K562 (cell line): ENCODE measurements around the gene S100A10. TPM values are rescaled to one million over a fixed set of nuclear protein-coding genes. Genes with fewer than 3 reads are reported as not detected.

Source experiments
- AFF1 ChIP-seq, 2 experiments: fragments of 450-650 bp; IDR thresholded peaks; 2 replicates each; pipeline ENCODE4 v1.6.1; 2018; ENCODE audit warnings: mild to moderate bottlenecking in 2 of 2, low read depth in 1 of 2; ENCODE audit not compliant: partially characterized antibody in 2 of 2
- CEBPZ ChIP-seq: fragments of 150-350 bp; IDR thresholded peaks from 2 replicates; pipeline ENCODE4 v1.6.1; 2014; ENCODE audit warnings: low read depth, mild to moderate bottlenecking, low read length, borderline replicate concordance
- E2F1 ChIP-seq: sonication (generic); formaldehyde crosslinking; IDR thresholded peaks from 2 replicates; pipeline ENCODE4 v1.8.1; 2023; ENCODE audit warnings: mild to moderate bottlenecking, missing genetic modification reagents, moderate library complexity
- ESRRA ChIP-seq: fragments of 450-650 bp; IDR thresholded peaks from 2 replicates; pipeline ENCODE4 v1.6.1; 2014; ENCODE audit warnings: low read depth, mild to moderate bottlenecking, moderate library complexity, borderline replicate concordance
- GTF2E2 ChIP-seq: fragments of 200-800 bp; sonication (Bioruptor generic); IDR thresholded peaks from 2 replicates; pipeline ENCODE4 v1.6.1; 2016; ENCODE audit warnings: missing genetic modification characterization, missing compliant biosample characterization
- KLF1 ChIP-seq: fragments of 450-650 bp; IDR thresholded peaks from 2 replicates; pipeline ENCODE4 v1.6.1; 2016; ENCODE audit warnings: missing genetic modification characterization, missing compliant biosample characterization
- MED1 ChIP-seq: sonication (generic); formaldehyde crosslinking; IDR thresholded peaks from 2 replicates; pipeline ENCODE4 v1.8.1; 2023; ENCODE audit warnings: missing genetic modification reagents, borderline replicate concordance
- NCOR1 ChIP-seq: fragments of 450-650 bp; IDR thresholded peaks from 2 replicates; pipeline ENCODE4 v1.6.1; 2016; ENCODE audit warnings: mild to moderate bottlenecking, moderate library complexity
- RBM25 ChIP-seq: fragments of 200-400 bp; formaldehyde crosslinking; IDR thresholded peaks from 2 replicates; pipeline ENCODE4 v1.6.1; 2018; ENCODE audit warnings: low read length, low read depth, moderate library complexity; ENCODE audit not compliant: severe bottlenecking
- SIN3A ChIP-seq, 2 experiments: fragments of 150-350 bp in 1 of 2; IDR thresholded peaks; 2 replicates each; pipeline ENCODE4 v1.6.1; 2011 to 2016; ENCODE audit warnings: borderline replicate concordance in 2 of 2, low read depth in 2 of 2, low read length in 2 of 2, mild to moderate bottlenecking in 2 of 2, moderate library complexity in 2 of 2; ENCODE audit not compliant: control insufficient read depth in 1 of 2
- STAT5B ChIP-seq: fragments of 250-450 bp; sonication (Bioruptor Pico); IDR thresholded peaks from 2 replicates; pipeline ENCODE4 v1.8.0; 2021; ENCODE audit warnings: mild to moderate bottlenecking, inconsistent platforms
- THRAP3 ChIP-seq: fragments of 450-650 bp; IDR thresholded peaks from 2 replicates; pipeline ENCODE4 v1.6.1; 2016; ENCODE audit warnings: mild to moderate bottlenecking, inconsistent platforms, borderline replicate concordance
- ZNF639 ChIP-seq, 2 experiments: fragments of 200-800 bp in 1 of 2; sonication (Bioruptor generic) in 1 of 2; sonication (generic) in 1 of 2; formaldehyde crosslinking in 1 of 2; IDR thresholded peaks in 1 of 2; conservative IDR thresholded peaks in 1 of 2; 2 replicates each; pipeline versions ENCODE4 v1.5.0 to v1.6.1; 2016 to 2020; ENCODE audit warnings: missing compliant biosample characterization in 1 of 2, missing genetic modification characterization in 1 of 2, missing genetic modification reagents in 1 of 2
- ZNF780A ChIP-seq: fragments of 250-450 bp; sonication (Bioruptor Pico); IDR thresholded peaks from 2 replicates; pipeline ENCODE4 v1.5.0; 2021; ENCODE audit warnings: mild to moderate bottlenecking
- polyA plus RNA-seq, 8 experiments: library from polyadenylated mRNA; depleted of rRNA in 4 of 8; stranded (reverse) in 5 of 8; unstranded in 3 of 8; fragments of >200 nt; fragmentation: Nextera tagmentation in 2 of 8; fragmentation: Illumina TruSeq in 1 of 8; extraction: Ambion mirVana in 2 of 8; extraction: Trizol in 1 of 8; gene quantifications; 2 replicates each; pipeline versions ENCODE4 v1.2.1 to v1.2.3, GENCODE V29; 2011 to 2014; ENCODE audit warnings: inconsistent platforms in 1 of 8, missing spikeins in 1 of 8
- total RNA-seq, 7 experiments: library from RNA; depleted of rRNA in 6 of 7; stranded (reverse); fragments of >200 nt in 6 of 7; fragmentation: Illumina TruSeq in 2 of 7; extraction: Trizol in 2 of 7; gene quantifications; 2 replicates each; pipeline versions ENCODE4 v1.2.1 to v1.2.3, GENCODE V29; 2011 to 2021; ENCODE audit warnings: low replicate concordance in 1 of 7

The S100A10 gene
- total and polyA plus RNA-seq, 9 of the 15 experiments (the other 6 are each of a cell fraction or from before 2014, with no cell fraction given) = 0.32 to 1.6 (median 0.50) TPM; not detected in 3

- TF ChIP-seq AFF1 (IDR thresholded peaks at IDR 0.05; ENCODE audit: low read depth in 1 of 2, partially characterized antibody in 2 of 2) = no peak
- no peak for TF ChIP-seq STAT5B
- no peak for TF ChIP-seq THRAP3
- TF ChIP-seq NCOR1 = no peak
- TF ChIP-seq CEBPZ = no peak
- TF ChIP-seq E2F1 = no peak
- TF ChIP-seq MED1 (CRISPR knock-in tag) = no peak
- 0 out of 2 replicates have a peak, but pooled peaks have one; percentile 6 for TF ChIP-seq GTF2E2 (tag)
- no peak for TF ChIP-seq ZNF780A
- TF ChIP-seq KLF1 (tag) = no peak
- no peak for TF ChIP-seq ESRRA
- TF ChIP-seq RBM25 = no peak
- no peak for TF ChIP-seq ZNF639 (CRISPR knock-in tag; conservative IDR thresholded peaks at IDR 0.05 in 1 of 2, IDR thresholded peaks at IDR 0.05 in 1 of 2)
- 0 out of 4 replicates have a peak, but pooled peaks of 1 of the 2 experiments have one; percentile 4 for TF ChIP-seq SIN3A (IDR thresholded peaks at IDR 0.05; ENCODE audit: borderline replicate concordance in 2 of 2, control insufficient read depth in 1 of 2, low read depth in 2 of 2, low read length in 2 of 2)
These were observed 42.0 kb upstream of the S100A10 start (continued) for GRCh38 chr1:152035539-152036266.
